NCI-H1105 (cell line): ENCODE results near the gene SHISA7.
"Not testable (repeated sequence)": the region's sequence is repeated elsewhere in the genome, so short reads cannot be mapped to it uniquely, and the experiment has no call there.

Experiments used
- DNase-seq: peaks from one replicate; lab custom pipeline; 2025; lab: John Stamatoyannopoulos, UW

The SHISA7 gene

GRCh38 chr19:55463583-55464031 lies 20.5 kb upstream of the SHISA7 start:
- no peak for DNase-seq

GRCh38 chr19:55462722-55463121 lies 19.6 kb upstream of the SHISA7 start:
- DNase-seq = no peak

GRCh38 chr19:55461974-55462626 lies 19.0 kb upstream of the SHISA7 start:
- DNase-seq = no peak

- peak; percentile 100 for DNase-seq
These were observed 18.3 kb upstream of the SHISA7 start, which contains the start of gene ISOC2 for GRCh38 chr19:55461259-55461973. Gene ISOC2 (minus strand): TSS chr19:55461642. CDS start chr19:55456486, 5,156 bp downstream.

- DNase-seq = no peak
These were observed 17.7 kb upstream of the SHISA7 start for GRCh38 chr19:55460670-55461258.

GRCh38 chr19:55459950-55460657 lies 17.0 kb upstream of the SHISA7 start:
- DNase-seq = no peak

- no peak for DNase-seq
These were observed 16.4 kb upstream of the SHISA7 start for GRCh38 chr19:55459551-55459949.

- DNase-seq = no peak
These were observed 14.8 kb upstream of the SHISA7 start for GRCh38 chr19:55457683-55458457.

- no peak for DNase-seq
These were observed 13.2 kb upstream of the SHISA7 start for GRCh38 chr19:55456347-55456746.

GRCh38 chr19:55455576-55456235 lies 12.6 kb upstream of the SHISA7 start:
- no peak for DNase-seq

GRCh38 chr19:55454787-55455243 lies 11.7 kb upstream of the SHISA7 start:
- DNase-seq = no peak

- DNase-seq = no peak
These were observed 10.6 kb upstream of the SHISA7 start for GRCh38 chr19:55453511-55454260.

- DNase-seq = peak; percentile 93
These were observed 9.7 kb upstream of the SHISA7 start for GRCh38 chr19:55452749-55453346.

- peak; percentile 42 for DNase-seq
These were observed 9.1 kb upstream of the SHISA7 start for GRCh38 chr19:55451965-55452748.

- no peak for DNase-seq
These were observed 8.3 kb upstream of the SHISA7 start for GRCh38 chr19:55451163-55451964.

- DNase-seq = no peak
These were observed 6.4 kb upstream of the SHISA7 start for GRCh38 chr19:55449469-55449868.

- not testable (repeated sequence) for DNase-seq
These were observed 5.0 kb upstream of the SHISA7 start for GRCh38 chr19:55448175-55448490.

GRCh38 chr19:55447421-55448174 lies 4.5 kb upstream of the SHISA7 start:
- peak; percentile 52 for DNase-seq
